ENCODE measurements around the gene INPP5A. TPM values are rescaled to one million over a fixed set of nuclear protein-coding genes. Genes with fewer than 3 reads are reported as not detected.

Gene INPP5A
- total and polyA plus RNA-seq, 9 of the 15 experiments (the other 6 are each of a cell fraction or from before 2014, with no cell fraction given), result 0.66 to 11.6 (median 7.7) TPM

- Histone ChIP-seq H3K79me2 (ENCODE audit: control insufficient read depth, insufficient read depth, low read length) (no peaks in the 10 kb centered on the region), H3K9ac (ENCODE audit: insufficient read depth in 1 of 2, low read depth in 2 of 2, low read length in 2 of 2) (no peak overlapping the region), H3K4me2 (ENCODE audit: insufficient read depth, low read length) (no peak overlapping the region), H3K36me3 (ENCODE audit: control insufficient read depth, insufficient read depth, low read length) (no peaks in the 10 kb centered on the region), H3K27ac (ENCODE audit: extremely low read depth, low read depth, low read length) (no peak overlapping the region), H2AFZ (ENCODE audit: low read depth, low read length) (no peak overlapping the region), H3K4me1 (replicated peaks in 1 of 2; ENCODE audit: control insufficient read depth in 2 of 2, insufficient read depth in 2 of 2, low read length in 2 of 2) (no peaks in the 10 kb centered on the region; a peak in 1 of 5 replicates), H4K20me1 (replicated peaks; ENCODE audit: control insufficient read depth, insufficient read depth, low read length) (no peaks in the 10 kb centered on the region), H3K4me3 (no peak overlapping the region), H3K27me3 (ENCODE audit: control insufficient read depth in 2 of 2, insufficient read depth in 2 of 2, low read length in 2 of 2) (no peaks in the 10 kb centered on the region), H3K9me3 (replicated peaks; ENCODE audit: control insufficient read depth, insufficient read depth, low read depth, low read length) (no peaks in the 10 kb centered on the region), H3K9me1 (ENCODE audit: control insufficient read depth, insufficient read depth, low read length) (no peaks in the 10 kb centered on the region)
- no TSS peak for BruUV-seq (replicated peaks)
- DNase-seq (ENCODE audit: extremely low read depth in 1 of 4, low spot score in 3 of 4) (no peak), FAIRE-seq (no peak), ATAC-seq (no peak)
- TF ChIP-seq TEAD1 (CRISPR knock-in tag; IDR thresholded peaks at IDR 0.05) (no peak), HMG20B (CRISPR knock-in tag; IDR thresholded peaks at IDR 0.05) (no peak), TFAM (CRISPR knock-in tag; conservative IDR thresholded peaks at IDR 0.05) (no peak), SRSF3 (IDR thresholded peaks at IDR 0.05; ENCODE audit: insufficient read depth, low read length) (no peak), HINFP (tag; conservative IDR thresholded peaks at IDR 0.05; ENCODE audit: low read depth) (no peak), ARID3A (IDR thresholded peaks at IDR 0.05; ENCODE audit: borderline replicate concordance, low read depth, low read length) (no peak), ZNF280A (IDR thresholded peaks at IDR 0.05; ENCODE audit: low read depth, partially characterized antibody) (no peak), BDP1 (IDR thresholded peaks at IDR 0.05; ENCODE audit: insufficient read depth, insufficient read length) (no peak), NFRKB (IDR thresholded peaks at IDR 0.05; ENCODE audit: low read depth) (no peak), GATAD2B (IDR thresholded peaks at IDR 0.05; ENCODE audit: borderline replicate concordance) (no peak), MCM3 (IDR thresholded peaks at IDR 0.05) (no peak), C11orf30 (IDR thresholded peaks at IDR 0.05; ENCODE audit: low read depth) (no peak), NONO (IDR thresholded peaks at IDR 0.05; ENCODE audit: low read depth in 2 of 2, low read length in 1 of 2) (no peak)
- 66% methylated on average over 4 of the region's 4 CpGs for WGBS (ENCODE audit: insufficient coverage, low coverage, missing lambda C conversion rate)
- in situ Hi-C loops (cut with MboI) (no loop called here), intact Hi-C loops (cut with micrococcal nuclease) (no loop called here)
- POLR2A ChIA-PET, result interaction anchor here (1.0 kb wide), 1 partner anchor 10 kb away, joined by 3 read pairs; no protein-coding TSS in a partner anchor
- CTCF ChIA-PET (ENCODE audit: low intra/inter-chr PET ratio), result no interaction called here
These were observed 139.5 kb downstream of the INPP5A start for GRCh38 chr10:132677096-132677472.

Measured in K562 (cell line).